AG08396 (cell line): ENCODE data around the gene LBHD2.

ENCODE experiments used
- DNase-seq: peaks from one replicate; pipeline ENCODE4 v3.0.0; 2012; ENCODE audit warnings: low spot score, mixed read lengths

The LBHD2 gene

GRCh38 chr14:103091041-103091882, 7.3 kb downstream of the LBHD2 start:
- DNase-seq = peak; percentile 85

- no peak for DNase-seq
Measured at GRCh38 chr14:103091883-103092222, 7.8 kb downstream of the LBHD2 start.

- DNase-seq = no peak
Measured at GRCh38 chr14:103093856-103094405, 9.9 kb downstream of the LBHD2 start.

GRCh38 chr14:103094406-103095209, 10.6 kb downstream of the LBHD2 start, which contains the start of gene EXOC3L4:
TSS of gene EXOC3L4 (plus strand) at chr14:103094725. CDS start at chr14:103100220, 5,495 bp downstream.
- no peak for DNase-seq

GRCh38 chr14:103095210-103095778, 11.3 kb downstream of the LBHD2 start:
- no peak for DNase-seq

GRCh38 chr14:103096387-103096786, 12.4 kb downstream of the LBHD2 start:
- DNase-seq = no peak

- DNase-seq = no peak
Measured at GRCh38 chr14:103097244-103097993, 13.4 kb downstream of the LBHD2 start.

GRCh38 chr14:103097994-103098957, 14.3 kb downstream of the LBHD2 start:
- no peak for DNase-seq

GRCh38 chr14:103099081-103099732, 15.2 kb downstream of the LBHD2 start:
- DNase-seq = no peak

- no peak for DNase-seq
Measured at GRCh38 chr14:103099733-103100280, 15.8 kb downstream of the LBHD2 start.

- no peak for DNase-seq
Measured at GRCh38 chr14:103100281-103101121, 16.5 kb downstream of the LBHD2 start.

GRCh38 chr14:103101257-103101962, 17.4 kb downstream of the LBHD2 start:
- DNase-seq = no peak

- DNase-seq = no peak
Measured at GRCh38 chr14:103101963-103102688, 18.1 kb downstream of the LBHD2 start.

GRCh38 chr14:103102689-103103260, 18.8 kb downstream of the LBHD2 start:
- DNase-seq = no peak

GRCh38 chr14:103103461-103104388, 19.7 kb downstream of the LBHD2 start:
- DNase-seq = peak; percentile 73

- DNase-seq = no peak
Measured at GRCh38 chr14:103104389-103104653, 20.3 kb downstream of the LBHD2 start.
